K562 (cell line): ENCODE data around the gene USP38. TPM values are rescaled to one million over a fixed set of nuclear protein-coding genes. Genes with fewer than 3 reads are reported as not detected.

Experiments
- ATAC-seq: fragments of 200-7000 bp; cut with Tn5 transposase; 3 replicates; pipeline ENCODE4 v1.9.1; 2020; ENCODE audit warnings: moderate library complexity
- BruUV-seq: library from RNA; stranded (reverse); fragments of 400-500 nt; replicated peaks from 2 replicates; lab custom pipeline; 2021; lab: Mats Ljungman, UMichigan
- CTCF ChIA-PET: fragments of 300-600 bp; formaldehyde crosslinking; extraction: SDS; loops from one replicate; lab custom pipeline; 2021; ENCODE audit warnings: low intra/inter-chr PET ratio; lab: Yijun Ruan, JAX
- POLR2A ChIA-PET: fragments of 300-600, 350-650 bp; sonication (Branson Sonifier 250); formaldehyde crosslinking; extraction: SDS; loops from one replicate; lab custom pipeline; 2021; ENCODE audit warnings: antibody characterized with exemption, inconsistent platforms; lab: Yijun Ruan, JAX
- DNase-seq, 4 experiments: peaks; one replicate each; pipeline versions ENCODE4 v3.0.0 to v3.0.0-alpha.2; 2011 to 2018; ENCODE audit warnings: low spot score in 3 of 4, mixed read lengths in 3 of 4; ENCODE audit errors: extremely low read depth in 1 of 4
- FAIRE-seq: peaks from 2 replicates; lab custom pipeline; 2011; peaks lifted over from hg19 to GRCh38; lab: Jason Lieb, UNC
- H2AFZ ChIP-seq: 2 replicates; pipeline ENCODE4 v1.6.0; 2011; ENCODE audit warnings: low read depth, low read length, control low read depth, inconsistent platforms
- H3K27ac ChIP-seq: fragments of 200-600 bp; 3 replicates; pipeline ENCODE4 v1.8.0; 2011; ENCODE audit warnings: low read depth, mild to moderate bottlenecking, control low read depth, inconsistent platforms, low read length, moderate library complexity, mixed read lengths; ENCODE audit errors: extremely low read depth
- H3K27me3 ChIP-seq, 2 experiments: fragments of 300-600 bp in 1 of 2; 2 replicates in 1 of 2; 3 replicates in 1 of 2; pipeline versions ENCODE4 v1.6.0 to v1.8.0; 2011; ENCODE audit warnings: inconsistent platforms in 2 of 2, low read length in 2 of 2, mild to moderate bottlenecking in 1 of 2, mixed read lengths in 1 of 2, moderate library complexity in 1 of 2; ENCODE audit not compliant: control insufficient read depth in 2 of 2, insufficient read depth in 2 of 2
- H3K36me3 ChIP-seq: fragments of 300-600 bp; 3 replicates; pipeline ENCODE4 v1.8.0; 2011; ENCODE audit warnings: mild to moderate bottlenecking, low read length, inconsistent platforms; ENCODE audit not compliant: control insufficient read depth, insufficient read depth
- H3K4me1 ChIP-seq, 2 experiments: fragments of 200-600 bp in 1 of 2; replicated peaks in 1 of 2; 2 replicates in 1 of 2; 3 replicates in 1 of 2; pipeline versions ENCODE4 v1.5.1 to v1.8.0; 2011; ENCODE audit warnings: inconsistent platforms in 2 of 2, low read length in 2 of 2, mild to moderate bottlenecking in 1 of 2, mixed read lengths in 1 of 2, moderate library complexity in 1 of 2; ENCODE audit not compliant: control insufficient read depth in 2 of 2, insufficient read depth in 2 of 2
- H3K4me2 ChIP-seq: 2 replicates; pipeline ENCODE4 v1.6.1; 2011; ENCODE audit warnings: low read length, control low read depth, inconsistent platforms, mixed read lengths; ENCODE audit not compliant: insufficient read depth
- H3K4me3 ChIP-seq: fragments of 200-600 bp; sonication (generic), shearing (Covaris generic); 2 replicates; pipeline ENCODE4 v1.5.1; 2016; ENCODE audit warnings: control low read depth, inconsistent platforms
- H3K79me2 ChIP-seq: fragments of 200-600 bp; 3 replicates; pipeline ENCODE4 v1.8.0; 2011; ENCODE audit warnings: low read length, inconsistent platforms; ENCODE audit not compliant: control insufficient read depth, insufficient read depth
- H3K9ac ChIP-seq, 2 experiments: 2 replicates each; pipeline versions ENCODE4 v1.6.0 to v1.6.1; 2011; ENCODE audit warnings: low read depth in 2 of 2, low read length in 2 of 2, control low read depth in 1 of 2, inconsistent platforms in 1 of 2, mild to moderate bottlenecking in 1 of 2, mixed read lengths in 1 of 2; ENCODE audit not compliant: insufficient read depth in 1 of 2
- H3K9me1 ChIP-seq: one replicate; pipeline ENCODE4 v1.6.0; 2011; ENCODE audit warnings: inconsistent platforms, mild to moderate bottlenecking, low read length, moderate library complexity; ENCODE audit not compliant: control insufficient read depth, insufficient read depth
- H3K9me3 ChIP-seq: replicated peaks from 2 replicates; pipeline ENCODE4 v1.5.1; 2011; ENCODE audit warnings: low read depth, low read length, inconsistent platforms; ENCODE audit not compliant: control insufficient read depth, insufficient read depth
- H4K20me1 ChIP-seq: replicated peaks from 2 replicates; pipeline ENCODE4 v1.6.1; 2011; ENCODE audit warnings: low read length, inconsistent platforms, mixed read lengths; ENCODE audit not compliant: control insufficient read depth, insufficient read depth
- KAT7 ChIP-seq: sonication (generic); formaldehyde crosslinking; IDR thresholded peaks from 2 replicates; pipeline ENCODE4 v1.8.0; 2022; ENCODE audit warnings: missing genetic modification reagents, mild to moderate bottlenecking, borderline replicate concordance
- RAD21 ChIP-seq, 2 experiments: fragments of 250-450 bp in 1 of 2; fragments of 450-650 bp in 1 of 2; sonication (Bioruptor Pico) in 1 of 2; formaldehyde crosslinking in 1 of 2; IDR thresholded peaks in 1 of 2; conservative IDR thresholded peaks in 1 of 2; 2 replicates each; pipeline versions ENCODE4 v1.4.0 to v1.8.0; 2020 to 2022; ENCODE audit warnings: mild to moderate bottlenecking in 2 of 2, moderate library complexity in 1 of 2
- SMARCA5 ChIP-seq: fragments of 450-650 bp; IDR thresholded peaks from 2 replicates; pipeline ENCODE4 v1.6.1; 2016
- SMC3 ChIP-seq: conservative IDR thresholded peaks from 2 replicates; pipeline ENCODE4 v1.6.1; 2011; ENCODE audit warnings: low read depth, low read length, improper control_type of control experiment; ENCODE audit not compliant: insufficient read depth
- WGBS: fragments of 100-300 bp; shearing (Covaris generic); methylation state at CpG from one replicate; pipeline ENCODE4 v1.1.6; 2016; ENCODE audit warnings: low coverage, mixed read lengths; ENCODE audit not compliant: insufficient coverage; ENCODE audit errors: missing lambda C conversion rate; 5-methylcytosine and 5-hydroxymethylcytosine counted together
- in situ Hi-C: fragments of 300-500 bp; cut with MboI; formaldehyde crosslinking; loops from 4 replicates; pipeline ENCODE4 v1.15.0; 2018; ENCODE audit warnings: inconsistent platforms, mixed read lengths
- intact Hi-C: fragments of 100-400 bp; cut with micrococcal nuclease; formaldehyde crosslinking; loops from 2 replicates; pipeline ENCODE4 v1.14.2; 2022
- polyA plus RNA-seq, 8 experiments: library from polyadenylated mRNA; depleted of rRNA in 4 of 8; stranded (reverse) in 5 of 8; unstranded in 3 of 8; fragments of >200 nt; fragmentation: Nextera tagmentation in 2 of 8; fragmentation: Illumina TruSeq in 1 of 8; extraction: Ambion mirVana in 2 of 8; extraction: Trizol in 1 of 8; gene quantifications; 2 replicates each; pipeline versions ENCODE4 v1.2.1 to v1.2.3, GENCODE V29; 2011 to 2014; ENCODE audit warnings: inconsistent platforms in 1 of 8, missing spikeins in 1 of 8
- total RNA-seq, 7 experiments: library from RNA; depleted of rRNA in 6 of 7; stranded (reverse); fragments of >200 nt in 6 of 7; fragmentation: Illumina TruSeq in 2 of 7; extraction: Trizol in 2 of 7; gene quantifications; 2 replicates each; pipeline versions ENCODE4 v1.2.1 to v1.2.3, GENCODE V29; 2011 to 2021; ENCODE audit warnings: low replicate concordance in 1 of 7
- TF ChIP-seq, protein P1 (sequence below): IDR thresholded peaks from 2 replicates; pipeline ENCODE4 v1.6.1; 2011; ENCODE audit warnings: borderline replicate concordance, low read depth, mild to moderate bottlenecking, moderate library complexity, low read length; ENCODE audit not compliant: insufficient read depth, poor library complexity, severe bottlenecking
- TF ChIP-seq, protein P2 (sequence below), 3 experiments: IDR thresholded peaks in 2 of 3; conservative IDR thresholded peaks in 1 of 3; 2 replicates each; pipeline ENCODE4 v1.5.1; 2011 to 2012; ENCODE audit warnings: low read length in 3 of 3, mild to moderate bottlenecking in 3 of 3, control low read depth in 2 of 3, improper control_type of control experiment in 1 of 3, inconsistent platforms in 1 of 3, low read depth in 1 of 3, mixed read lengths in 1 of 3, moderate library complexity in 1 of 3; ENCODE audit not compliant: insufficient read depth in 2 of 3

The USP38 gene
- total and polyA plus RNA-seq, 9 of the 15 experiments (the other 6 are each of a cell fraction or from before 2014, with no cell fraction given), result 4.2 to 20.6 (median 11.2) TPM

DNA sequence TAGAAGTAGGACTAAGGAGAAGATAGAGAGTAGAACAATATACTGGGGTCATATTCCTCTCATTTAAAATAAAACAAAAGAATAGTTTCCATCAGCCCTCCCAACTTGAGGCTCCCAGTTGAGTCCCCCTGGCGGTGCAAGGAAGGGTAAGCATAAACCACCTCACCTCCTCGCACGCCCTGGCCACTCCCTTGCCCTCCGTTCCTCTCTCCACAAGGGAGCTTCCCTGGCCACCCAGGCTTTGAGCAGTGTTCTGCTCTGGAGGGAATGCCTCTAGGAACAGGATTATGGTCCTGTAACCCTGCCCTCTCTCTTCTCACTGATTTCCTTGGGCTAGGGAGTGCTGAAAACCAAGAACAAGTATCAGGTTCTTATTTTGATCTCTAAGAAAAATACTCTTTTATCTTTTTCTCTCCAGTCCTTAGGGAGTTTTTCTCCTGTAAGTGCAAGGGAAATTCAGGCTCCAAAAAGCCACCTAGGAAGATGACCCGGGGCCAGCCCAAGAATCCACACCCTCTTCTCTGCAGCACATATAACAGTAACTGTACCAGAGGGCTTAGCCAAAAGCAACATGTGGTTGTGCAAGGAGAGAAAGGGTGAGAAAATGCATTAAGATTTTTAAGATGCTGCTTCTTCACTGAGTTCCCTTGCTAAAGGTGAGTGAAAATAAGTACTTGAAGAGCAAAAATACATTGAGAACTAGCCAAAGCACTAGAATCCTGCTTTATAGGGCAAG is 69.9 kb downstream of the USP38 start:
- no peaks in the 10 kb centered on the region for H3K9me3 ChIP-seq
- ChIA-PET POLR2A (no interaction called here), CTCF (no interaction called here)
- no peaks in the 10 kb centered on the region for H4K20me1 ChIP-seq
- TF ChIP-seq SMARCA5 (no peak), RAD21 (CRISPR knock-in tag; conservative IDR thresholded peaks at IDR 0.05 in 1 of 2, IDR thresholded peaks at IDR 0.05 in 1 of 2) (peak in 1 of 2 experiments; percentile 25; a peak in 1 of 4 replicates), KAT7 (no peak), SMC3 (0 out of 2 replicates have a peak, but pooled peaks have one; percentile 5)
- TF ChIP-seq, protein P1, sequence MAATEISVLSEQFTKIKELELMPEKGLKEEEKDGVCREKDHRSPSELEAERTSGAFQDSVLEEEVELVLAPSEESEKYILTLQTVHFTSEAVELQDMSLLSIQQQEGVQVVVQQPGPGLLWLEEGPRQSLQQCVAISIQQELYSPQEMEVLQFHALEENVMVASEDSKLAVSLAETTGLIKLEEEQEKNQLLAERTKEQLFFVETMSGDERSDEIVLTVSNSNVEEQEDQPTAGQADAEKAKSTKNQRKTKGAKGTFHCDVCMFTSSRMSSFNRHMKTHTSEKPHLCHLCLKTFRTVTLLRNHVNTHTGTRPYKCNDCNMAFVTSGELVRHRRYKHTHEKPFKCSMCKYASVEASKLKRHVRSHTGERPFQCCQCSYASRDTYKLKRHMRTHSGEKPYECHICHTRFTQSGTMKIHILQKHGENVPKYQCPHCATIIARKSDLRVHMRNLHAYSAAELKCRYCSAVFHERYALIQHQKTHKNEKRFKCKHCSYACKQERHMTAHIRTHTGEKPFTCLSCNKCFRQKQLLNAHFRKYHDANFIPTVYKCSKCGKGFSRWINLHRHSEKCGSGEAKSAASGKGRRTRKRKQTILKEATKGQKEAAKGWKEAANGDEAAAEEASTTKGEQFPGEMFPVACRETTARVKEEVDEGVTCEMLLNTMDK, result peak; percentile 56
- TF ChIP-seq, protein P2, sequence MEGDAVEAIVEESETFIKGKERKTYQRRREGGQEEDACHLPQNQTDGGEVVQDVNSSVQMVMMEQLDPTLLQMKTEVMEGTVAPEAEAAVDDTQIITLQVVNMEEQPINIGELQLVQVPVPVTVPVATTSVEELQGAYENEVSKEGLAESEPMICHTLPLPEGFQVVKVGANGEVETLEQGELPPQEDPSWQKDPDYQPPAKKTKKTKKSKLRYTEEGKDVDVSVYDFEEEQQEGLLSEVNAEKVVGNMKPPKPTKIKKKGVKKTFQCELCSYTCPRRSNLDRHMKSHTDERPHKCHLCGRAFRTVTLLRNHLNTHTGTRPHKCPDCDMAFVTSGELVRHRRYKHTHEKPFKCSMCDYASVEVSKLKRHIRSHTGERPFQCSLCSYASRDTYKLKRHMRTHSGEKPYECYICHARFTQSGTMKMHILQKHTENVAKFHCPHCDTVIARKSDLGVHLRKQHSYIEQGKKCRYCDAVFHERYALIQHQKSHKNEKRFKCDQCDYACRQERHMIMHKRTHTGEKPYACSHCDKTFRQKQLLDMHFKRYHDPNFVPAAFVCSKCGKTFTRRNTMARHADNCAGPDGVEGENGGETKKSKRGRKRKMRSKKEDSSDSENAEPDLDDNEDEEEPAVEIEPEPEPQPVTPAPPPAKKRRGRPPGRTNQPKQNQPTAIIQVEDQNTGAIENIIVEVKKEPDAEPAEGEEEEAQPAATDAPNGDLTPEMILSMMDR (IDR thresholded peaks at IDR 0.05 in 2 of 3, conservative IDR thresholded peaks at IDR 0.05 in 1 of 3; ENCODE audit: insufficient read depth in 2 of 3, low read depth in 1 of 3, low read length in 3 of 3), result peak; percentile 32 to 48 (median 45); a peak in 4 of 6 replicates
- peak; percentile 26 for FAIRE-seq
- ATAC-seq, result peak; percentile 99
- no peaks in the 10 kb centered on the region for H3K36me3 ChIP-seq
- H3K27ac ChIP-seq, result no peak overlapping the region
- in situ Hi-C loops (no loop called here), intact Hi-C loops (no loop called here)
- H3K9ac ChIP-seq, result no peak overlapping the region
- no peaks in the 10 kb centered on the region for H3K79me2 ChIP-seq
- no TSS peak for BruUV-seq
- no peak overlapping the region for H3K4me2 ChIP-seq
- H3K27me3 ChIP-seq, result peaks cover 0 to 4% of the 10 kb centered on the region in 2 experiments; a peak in 1 of 5 replicates
- DNase-seq, result peak; percentile 19 to 52 (median 32)
- H3K4me3 ChIP-seq, result no peak overlapping the region
- H2AFZ ChIP-seq, result no peak overlapping the region; the same call in 1 of the 2 replicates
- no peaks in the 10 kb centered on the region for H3K9me1 ChIP-seq
- 0% methylated on average over 5 of the region's 5 CpGs for WGBS
- H3K4me1 ChIP-seq, result no peaks in the 10 kb centered on the region
